Midbrain (tissue), 1 donor: Measurements from ENCODE around the gene PIP5K1C.
"Not testable (repeated sequence)": the region's sequence is repeated elsewhere in the genome, so short reads cannot be mapped to it uniquely, and the experiment has no call there.

Source experiments
- DNase-seq: peaks from one replicate; lab custom pipeline; 2025; lab: John Stamatoyannopoulos, UW

Gene PIP5K1C

GRCh38 chr19:3673506-3674439 is 26.5 kb downstream of the PIP5K1C start:
- no peak for DNase-seq

DNA sequence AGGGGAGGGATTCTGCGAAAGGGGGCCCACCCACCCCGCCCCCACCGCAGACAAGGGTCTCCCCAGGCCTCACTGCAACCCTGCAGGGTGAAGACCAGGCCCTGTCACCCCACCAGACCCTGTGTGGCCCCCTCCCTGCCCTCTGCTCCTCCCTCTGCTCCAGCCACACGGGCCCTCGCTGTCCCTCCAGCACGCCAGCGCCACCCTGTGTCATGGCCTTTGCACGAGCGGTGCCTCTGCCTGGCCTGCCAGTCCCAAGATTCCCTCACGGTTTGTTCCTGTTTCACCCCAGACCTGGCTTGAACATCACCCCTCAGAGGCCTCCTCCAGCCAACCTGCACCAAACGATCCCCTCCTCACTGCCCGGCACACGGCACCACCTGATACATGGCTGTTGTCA is 27.3 kb downstream of the PIP5K1C start:
- no peak for DNase-seq

DNA sequence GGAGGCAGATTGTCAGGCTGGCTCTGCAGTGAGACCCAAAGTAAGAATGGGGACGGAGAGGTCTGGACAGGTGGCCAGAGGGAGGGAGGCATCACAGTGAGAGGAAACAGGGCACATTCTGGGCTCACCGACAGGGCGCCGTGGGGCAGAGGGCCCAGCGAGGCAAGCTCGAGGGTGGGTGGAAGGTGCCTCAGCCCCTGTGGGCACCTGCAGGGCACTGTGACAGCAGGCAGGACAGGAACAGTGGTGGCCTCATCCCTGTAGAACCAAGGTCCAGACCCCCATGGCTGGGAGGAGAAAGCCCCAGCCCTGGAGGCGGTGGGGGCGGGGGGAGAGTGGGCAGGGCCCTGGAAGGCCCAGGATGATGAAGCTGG is 27.7 kb downstream of the PIP5K1C start:
- no peak for DNase-seq

DNA sequence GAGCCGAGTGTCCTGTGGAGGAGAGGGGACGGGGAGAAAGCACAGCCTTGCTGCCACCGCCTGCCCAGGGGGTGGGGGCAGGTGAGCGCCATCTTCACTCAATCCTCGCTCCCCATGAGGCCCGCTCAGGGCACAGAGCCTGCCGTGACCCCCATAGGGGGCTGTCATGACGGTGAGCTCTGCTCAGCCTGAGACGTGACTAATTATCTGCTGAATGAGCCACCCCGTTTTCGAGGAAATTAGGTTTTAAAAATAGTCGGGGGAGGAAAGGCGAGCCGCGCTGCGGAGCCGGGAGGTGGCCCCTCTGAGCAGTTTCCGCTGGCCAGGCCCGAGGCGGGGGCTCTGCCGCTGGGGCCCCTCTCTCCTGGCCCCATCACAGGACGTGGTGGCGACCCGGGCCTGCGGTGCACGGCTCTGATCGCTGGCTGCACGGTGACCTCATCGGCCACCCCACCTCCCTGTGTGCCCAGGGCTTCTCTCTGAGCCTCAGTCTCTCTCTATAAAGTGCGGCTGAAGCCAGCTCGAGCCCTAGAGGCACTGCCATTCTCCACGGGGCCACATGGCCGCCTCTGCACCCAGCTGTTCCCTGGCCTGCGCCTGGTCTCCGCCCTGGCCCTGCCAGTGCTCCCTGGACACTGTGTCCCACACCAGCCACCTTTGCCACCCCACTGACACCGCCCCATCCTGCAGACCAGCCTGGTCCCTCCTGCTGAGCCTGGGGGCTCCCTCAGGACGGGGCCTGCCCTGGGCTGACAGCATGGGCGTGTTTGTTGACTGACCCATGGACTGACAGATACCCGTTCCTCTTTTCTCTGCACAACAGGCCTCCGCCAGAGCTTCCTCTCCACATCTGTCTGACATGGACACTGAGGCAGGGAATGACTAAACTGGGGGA is 28.3 kb downstream of the PIP5K1C start:
- DNase-seq: no peak

DNA sequence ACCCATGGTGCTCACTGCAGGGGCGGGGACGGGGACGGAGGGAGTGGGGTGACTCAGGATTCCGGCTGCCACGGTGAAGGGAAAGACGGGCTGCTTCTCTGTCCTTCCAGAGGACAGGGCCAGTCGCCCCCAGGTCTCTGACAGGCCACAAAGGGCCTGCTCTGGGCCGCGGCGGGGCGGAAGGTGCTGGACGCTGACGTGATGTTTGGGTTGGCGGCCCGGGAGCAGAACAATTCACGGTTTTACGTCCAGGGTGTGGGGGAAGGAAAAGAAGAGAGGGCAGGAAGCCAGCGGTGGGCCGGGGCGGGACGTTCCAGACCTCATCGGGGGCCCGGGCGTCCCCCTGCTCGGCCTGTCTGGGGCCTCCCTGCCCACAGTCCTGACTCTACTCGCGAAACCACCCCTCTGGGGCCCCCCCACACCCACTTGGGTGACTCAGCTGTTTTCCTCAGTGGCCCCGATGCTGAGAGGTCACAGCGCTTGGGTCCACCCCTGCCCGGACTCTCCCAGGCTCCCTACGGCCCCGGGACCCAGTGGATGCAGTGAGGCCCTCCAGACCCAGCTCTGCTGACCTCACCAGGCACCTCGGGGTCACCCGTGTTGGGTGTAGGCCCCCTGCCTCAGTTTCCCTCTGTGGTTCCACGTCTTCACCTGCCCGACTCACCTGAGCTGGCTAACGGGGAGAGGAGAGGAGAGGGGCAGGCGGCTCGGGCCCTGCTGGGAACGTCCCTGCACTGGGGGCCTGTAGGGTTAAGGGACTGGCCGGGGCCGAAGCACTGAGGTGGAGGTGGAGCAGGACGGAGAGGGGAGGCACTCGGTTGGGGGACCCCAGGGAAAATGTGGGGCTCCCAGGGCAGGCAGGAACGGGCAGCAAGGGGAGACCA is 29.2 kb downstream of the PIP5K1C start:
- no peak for DNase-seq

DNA sequence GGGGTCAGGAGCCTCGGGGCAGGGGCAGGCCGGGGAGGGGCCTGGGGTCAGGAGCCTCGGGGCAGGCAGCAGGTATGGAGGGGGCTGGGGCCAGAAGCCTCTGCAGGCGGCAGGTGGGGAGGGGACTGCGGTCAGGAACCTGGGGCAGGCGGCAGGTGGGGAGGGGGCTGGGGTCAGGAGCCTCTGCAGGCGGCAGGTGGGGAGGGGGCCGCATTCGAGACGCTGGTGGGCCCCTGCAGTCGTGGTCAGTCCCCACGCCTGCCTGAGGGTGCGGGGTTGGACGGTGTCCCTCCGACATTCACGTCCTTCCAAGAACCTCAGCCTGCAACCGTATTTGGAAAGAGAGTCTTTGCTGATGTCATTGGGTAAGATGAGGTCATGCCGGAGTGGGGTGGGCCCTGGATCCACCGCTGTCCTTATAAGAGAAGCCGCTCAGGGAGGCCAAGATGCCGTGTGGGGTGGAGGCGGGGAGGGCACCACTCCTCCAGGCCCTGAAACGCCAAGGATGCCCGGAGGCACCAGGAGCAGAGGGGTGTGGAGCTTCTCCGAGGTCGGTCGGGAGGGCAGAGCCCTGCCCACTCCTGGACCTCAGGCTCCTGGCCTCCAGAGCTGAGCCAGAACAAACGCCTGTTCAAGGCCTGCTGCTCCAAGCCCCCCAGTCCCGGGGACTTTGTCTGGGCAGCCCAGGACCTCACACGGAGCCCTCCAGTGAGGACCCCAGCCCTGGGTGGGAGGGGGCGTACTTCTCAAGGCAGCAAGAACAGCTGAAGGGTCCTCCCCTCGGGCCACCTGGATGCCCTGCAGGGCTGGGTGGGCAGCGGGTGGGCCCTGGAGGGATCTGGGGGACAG is 30.1 kb downstream of the PIP5K1C start:
- DNase-seq: no peak

DNA sequence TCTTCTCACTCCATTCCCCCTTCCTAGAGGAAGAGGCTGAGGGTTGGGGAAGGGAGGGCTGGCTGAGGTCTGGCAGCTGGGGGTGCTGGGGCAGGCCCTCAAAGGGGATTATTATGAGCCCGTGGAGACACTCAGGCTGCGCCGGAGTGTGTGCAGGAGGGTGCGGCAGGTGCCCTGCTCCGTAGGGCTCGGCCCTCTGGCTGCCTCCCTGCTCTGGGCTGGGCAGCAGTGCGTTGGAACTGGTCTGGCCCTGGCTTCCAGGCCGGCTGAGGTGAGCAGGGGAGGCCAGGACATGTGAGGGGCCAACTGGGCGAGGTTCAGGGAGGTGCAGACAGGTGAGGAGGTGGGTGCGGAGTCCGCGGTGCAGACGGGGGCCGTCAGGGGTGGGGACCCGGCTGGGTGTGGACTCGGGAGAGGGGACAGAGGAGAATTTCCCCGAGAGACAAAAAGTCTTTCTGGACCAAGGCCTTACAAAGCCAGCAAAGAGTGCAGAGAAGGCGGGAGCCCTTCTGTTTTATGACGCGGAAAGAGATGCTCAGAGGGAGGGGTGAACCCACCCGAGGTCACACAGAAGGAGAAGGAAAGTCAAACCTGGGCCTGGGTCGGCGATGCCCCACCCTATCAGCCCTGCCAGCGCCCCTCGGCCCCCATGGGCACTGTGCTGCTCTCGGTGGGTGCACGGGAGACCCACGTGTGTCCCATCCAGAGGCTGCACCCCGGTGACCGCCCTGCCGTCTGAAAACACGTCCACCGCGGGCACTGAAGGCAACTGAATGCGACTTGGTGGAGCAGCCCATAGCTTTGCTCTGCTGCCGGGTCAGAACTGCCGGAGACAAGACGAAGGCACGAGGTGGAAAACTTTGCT is 31.0 kb downstream of the PIP5K1C start:
- DNase-seq: no peak

DNA sequence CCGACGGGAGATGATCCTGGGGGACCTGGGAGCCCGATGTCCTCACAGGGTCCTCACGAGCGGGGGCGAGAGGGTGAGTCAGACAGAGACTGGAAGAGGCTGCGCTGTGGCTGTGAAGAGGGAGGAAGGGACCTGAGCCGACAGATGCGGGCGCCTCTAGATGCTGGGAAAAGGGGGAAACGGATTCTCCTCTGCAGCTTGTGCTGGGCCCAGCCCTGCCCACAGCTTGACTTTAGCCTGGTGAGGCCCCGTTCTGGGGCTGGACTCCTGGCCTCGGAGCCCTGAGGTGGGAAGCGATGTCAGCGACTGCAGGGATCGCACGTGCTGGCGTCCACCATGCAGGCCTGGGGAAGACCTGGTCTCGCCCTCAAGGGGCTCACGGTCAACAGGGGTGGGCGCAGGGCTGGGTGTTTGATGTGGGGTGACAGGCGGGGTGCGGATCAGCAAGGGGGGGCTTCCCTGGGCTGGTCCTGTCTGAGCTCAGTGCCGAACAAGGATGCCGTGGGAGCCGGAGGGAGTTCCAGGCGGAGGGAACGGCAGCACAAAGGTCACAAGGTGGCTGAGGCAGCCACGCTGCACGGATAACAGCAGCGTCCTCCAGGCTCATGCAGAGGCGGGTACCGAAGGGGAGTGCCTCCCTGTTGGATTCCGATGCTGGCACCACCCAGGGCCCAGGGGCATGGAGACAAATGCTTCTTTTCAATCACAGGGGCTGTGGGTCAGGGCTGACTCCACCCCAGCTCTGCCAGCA is 31.8 kb downstream of the PIP5K1C start:
- no peak for DNase-seq

- DNase-seq: no peak
Observed at GRCh38 chr19:3667766-3668165, 32.5 kb downstream of the PIP5K1C start.

DNA sequence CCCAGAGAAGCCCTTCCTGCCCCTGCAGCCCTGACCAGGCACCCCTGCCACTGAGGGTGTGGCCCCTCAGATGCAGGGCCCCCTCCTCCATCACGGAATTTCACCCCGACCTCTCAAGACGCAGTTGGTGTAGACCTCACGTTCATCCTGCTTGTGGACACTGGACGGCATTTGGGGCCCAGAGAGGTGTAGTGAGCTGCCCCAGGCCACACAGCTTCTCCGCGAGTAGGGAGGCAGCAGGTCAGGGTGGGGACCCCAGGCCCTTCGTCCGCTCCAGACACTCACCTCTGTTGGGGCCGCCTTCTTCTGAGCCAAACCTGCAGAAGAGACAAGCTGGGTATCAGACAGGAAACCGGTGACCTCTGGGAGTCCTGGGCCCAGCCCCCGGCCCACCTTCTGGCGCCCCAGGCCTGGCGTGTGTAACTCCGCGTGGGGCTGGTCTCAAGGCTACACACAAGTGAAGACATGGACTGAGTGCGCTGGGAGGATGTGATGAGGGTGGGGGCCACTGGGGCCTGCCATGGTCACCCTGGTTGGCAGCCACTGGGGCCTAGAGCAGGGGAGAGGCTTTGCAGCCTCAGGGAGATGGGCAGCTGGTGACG is 33.1 kb downstream of the PIP5K1C start:
- DNase-seq: no peak

DNA sequence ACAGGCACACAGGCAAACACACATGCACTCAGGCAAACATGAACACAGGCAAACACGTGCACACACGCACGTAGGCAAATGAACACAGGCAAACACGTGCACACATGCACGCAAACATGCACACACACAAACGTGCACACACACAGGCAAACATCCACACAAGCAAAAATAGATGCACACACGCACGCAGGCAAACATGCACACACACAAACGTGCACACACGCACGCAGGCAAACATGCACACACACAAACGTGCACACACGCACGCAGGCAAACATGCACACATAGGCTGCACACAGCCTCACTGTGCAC is 33.8 kb downstream of the PIP5K1C start:
- not testable (repeated sequence) for DNase-seq

GRCh38 chr19:3665681-3666544 is 34.4 kb downstream of the PIP5K1C start:
- peak; percentile 30 for DNase-seq

DNA sequence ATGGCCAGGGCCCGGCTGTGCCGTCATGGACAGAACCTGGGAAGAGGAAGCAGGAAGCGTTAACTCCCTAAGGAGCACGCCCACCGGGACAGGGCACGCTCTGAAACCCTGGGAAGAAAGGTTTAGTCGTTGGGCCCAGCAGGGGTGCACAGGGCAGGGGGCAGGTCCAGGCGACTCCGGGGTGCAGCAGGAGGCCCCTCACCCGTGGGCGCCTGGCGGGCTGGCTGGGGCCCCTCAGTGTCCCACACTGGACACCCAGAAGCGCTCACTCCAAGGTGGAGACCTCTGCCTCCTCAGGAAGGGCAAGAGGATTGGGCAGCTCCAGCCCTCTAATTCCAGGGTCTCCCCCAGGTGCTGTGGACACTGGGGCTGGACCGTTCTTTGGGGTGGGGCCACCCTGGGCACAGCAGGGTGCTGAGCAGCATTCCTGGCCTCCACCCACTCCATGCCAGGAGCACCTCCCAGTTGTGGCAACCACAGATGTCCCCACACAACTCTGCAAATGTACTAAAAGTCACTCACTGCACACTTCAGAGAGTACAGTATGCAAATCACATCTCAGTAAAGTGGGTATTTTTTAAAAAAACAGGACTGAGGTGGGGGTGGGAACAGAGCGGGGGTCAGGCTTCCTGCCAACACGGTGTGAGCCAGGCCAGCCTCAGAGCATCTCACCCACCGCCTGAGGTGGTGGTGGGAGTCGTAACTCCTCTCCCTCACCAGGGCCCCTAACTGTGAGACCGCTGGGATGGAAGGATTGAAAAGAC is 35.2 kb downstream of the PIP5K1C start:
- DNase-seq: no peak

DNA sequence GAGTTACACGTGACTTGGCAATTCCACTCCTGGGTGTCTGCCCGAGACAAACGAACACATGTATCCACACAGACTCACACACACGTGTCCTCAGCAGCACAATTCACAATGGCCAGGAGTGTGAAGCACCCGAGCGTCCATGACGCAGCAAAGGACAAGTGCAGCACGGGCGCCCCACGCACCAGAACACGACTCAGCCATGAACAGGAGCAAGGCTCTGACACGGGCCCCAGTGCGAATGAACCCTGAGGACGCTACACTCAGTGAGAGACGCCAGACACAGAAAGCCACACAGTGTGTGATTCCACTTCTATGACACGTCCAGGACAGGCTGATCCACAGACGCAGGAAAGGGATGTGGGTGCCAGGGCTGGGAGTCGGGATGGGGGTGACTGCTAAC is 36.4 kb downstream of the PIP5K1C start:
- no peak for DNase-seq

- DNase-seq: no peak
Observed at GRCh38 chr19:3661284-3662238, 38.7 kb downstream of the PIP5K1C start.
